Astrocyte (in vitro differentiated cells and primary cell): ENCODE results near the gene TEX51. TPM values are rescaled to one million over a fixed set of nuclear protein-coding genes. Genes with fewer than 3 reads are reported as not detected.

ENCODE experiments used
- DNase-seq: peaks from one replicate; pipeline ENCODE4 v3.0.0-alpha.2; 2010; ENCODE audit warnings: low read depth
- FAIRE-seq: peaks from 2 replicates; lab custom pipeline; 2011; peaks lifted over from hg19 to GRCh38; lab: Jason Lieb, UNC
- H2AFZ ChIP-seq: 2 replicates; pipeline ENCODE4 v1.6.0; 2012; ENCODE audit warnings: low read depth, low read length, inconsistent platforms
- H3K27ac ChIP-seq: 2 replicates; pipeline ENCODE4 v1.5.1; 2011; ENCODE audit warnings: low read depth, low read length, inconsistent platforms
- H3K27me3 ChIP-seq: 2 replicates; pipeline ENCODE4 v1.6.0; 2011; ENCODE audit warnings: low read length, inconsistent platforms; ENCODE audit not compliant: insufficient read depth
- H3K36me3 ChIP-seq: 2 replicates; pipeline ENCODE4 v1.5.1; 2011; ENCODE audit warnings: low read length, inconsistent platforms; ENCODE audit not compliant: insufficient read depth
- H3K4me1 ChIP-seq: 2 replicates; pipeline ENCODE4 v1.5.1; 2011; ENCODE audit warnings: low read length, inconsistent platforms; ENCODE audit not compliant: insufficient read depth
- H3K4me2 ChIP-seq: 2 replicates; pipeline ENCODE4 v1.6.0; 2012; ENCODE audit warnings: low read length, inconsistent platforms
- H3K4me3 ChIP-seq: 2 replicates; pipeline ENCODE4 v1.5.1; 2011; ENCODE audit warnings: low read depth, mild to moderate bottlenecking, low read length, inconsistent platforms; ENCODE audit not compliant: insufficient read depth
- H3K79me2 ChIP-seq: 2 replicates; pipeline ENCODE4 v1.6.0; 2012; ENCODE audit warnings: mild to moderate bottlenecking, low read length, inconsistent platforms; ENCODE audit not compliant: insufficient read depth
- H3K9ac ChIP-seq: 2 replicates; pipeline ENCODE4 v1.6.0; 2012; ENCODE audit warnings: mild to moderate bottlenecking, low read length, inconsistent platforms
- H3K9me3 ChIP-seq: 2 replicates; pipeline ENCODE4 v1.5.1; 2012; ENCODE audit warnings: low read depth, mild to moderate bottlenecking, low read length, inconsistent platforms; ENCODE audit not compliant: insufficient read depth
- H4K20me1 ChIP-seq: 2 replicates; pipeline ENCODE4 v1.6.0; 2012; ENCODE audit warnings: low read length, inconsistent platforms; ENCODE audit not compliant: insufficient read depth
- H3K27ac Mint-ChIP-seq: one replicate; pipeline ENCODE4 v1.8.0; 2021; ENCODE audit warnings: mild to moderate bottlenecking, mixed read lengths; ENCODE audit not compliant: unreplicated experiment
- H3K27me3 Mint-ChIP-seq: one replicate; pipeline ENCODE4 v1.8.0; 2021; ENCODE audit warnings: low read depth, mixed read lengths; ENCODE audit not compliant: unreplicated experiment
- H3K36me3 Mint-ChIP-seq: one replicate; pipeline ENCODE4 v1.8.0; 2021; ENCODE audit warnings: low read depth, mixed read lengths; ENCODE audit not compliant: unreplicated experiment
- H3K4me1 Mint-ChIP-seq: one replicate; pipeline ENCODE4 v1.8.0; 2021; ENCODE audit warnings: low read depth, mixed read lengths; ENCODE audit not compliant: unreplicated experiment
- H3K4me3 Mint-ChIP-seq: one replicate; pipeline ENCODE4 v1.8.0; 2021; ENCODE audit warnings: mild to moderate bottlenecking, moderate library complexity, mixed read lengths; ENCODE audit not compliant: unreplicated experiment
- H3K9me3 Mint-ChIP-seq: one replicate; pipeline ENCODE4 v1.8.0; 2021; ENCODE audit warnings: mild to moderate bottlenecking, mixed read lengths; ENCODE audit not compliant: unreplicated experiment
- CTCF ChIP-seq: IDR thresholded peaks from 2 replicates; pipeline ENCODE4 v1.5.1; 2011; ENCODE audit warnings: low read depth, mild to moderate bottlenecking, inconsistent platforms, low read length, moderate library complexity; ENCODE audit not compliant: insufficient read depth
- EZH2 ChIP-seq: IDR thresholded peaks from 2 replicates; pipeline ENCODE4 v1.6.1; 2012; ENCODE audit warnings: mild to moderate bottlenecking, low read length, inconsistent platforms; ENCODE audit not compliant: insufficient read depth
- total RNA-seq: library from RNA; stranded (reverse); gene quantifications from 2 replicates; pipeline ENCODE4 v1.2.1, GENCODE V29; 2021

The TEX51 gene
- total RNA-seq, 1 donor from 2014 or later, result not detected

- no peaks in the 10 kb centered on the region for H3K4me1 ChIP-seq
- no peak overlapping the region for H3K4me3 Mint-ChIP-seq
- no peaks in the 10 kb centered on the region for H3K4me1 Mint-ChIP-seq
- no peaks in the 10 kb centered on the region for H3K79me2 ChIP-seq
- no peak overlapping the region for H2AFZ ChIP-seq
- DNase-seq (no peak), FAIRE-seq (no peak)
- H3K27me3 ChIP-seq, result peaks cover 2% of the 10 kb centered on the region
- H3K27ac ChIP-seq, result no peak overlapping the region
- H3K4me3 ChIP-seq, result no peak overlapping the region
- no peak for TF ChIP-seq CTCF
- TF ChIP-seq EZH2, result no peak
- no peak overlapping the region for H3K27ac Mint-ChIP-seq
- H4K20me1 ChIP-seq, result no peaks in the 10 kb centered on the region
- no peaks in the 10 kb centered on the region for H3K36me3 ChIP-seq
- H3K27me3 Mint-ChIP-seq, result peaks cover 24% of the 10 kb centered on the region
- no peak overlapping the region for H3K9ac ChIP-seq
- no peak overlapping the region for H3K4me2 ChIP-seq
- H3K36me3 Mint-ChIP-seq, result no peaks in the 10 kb centered on the region
- no peaks in the 10 kb centered on the region for H3K9me3 ChIP-seq
- no peaks in the 10 kb centered on the region for H3K9me3 Mint-ChIP-seq
Observed at GRCh38 chr2:126891681-126892500, 6.8 kb upstream of the TEX51 start.

DNA sequence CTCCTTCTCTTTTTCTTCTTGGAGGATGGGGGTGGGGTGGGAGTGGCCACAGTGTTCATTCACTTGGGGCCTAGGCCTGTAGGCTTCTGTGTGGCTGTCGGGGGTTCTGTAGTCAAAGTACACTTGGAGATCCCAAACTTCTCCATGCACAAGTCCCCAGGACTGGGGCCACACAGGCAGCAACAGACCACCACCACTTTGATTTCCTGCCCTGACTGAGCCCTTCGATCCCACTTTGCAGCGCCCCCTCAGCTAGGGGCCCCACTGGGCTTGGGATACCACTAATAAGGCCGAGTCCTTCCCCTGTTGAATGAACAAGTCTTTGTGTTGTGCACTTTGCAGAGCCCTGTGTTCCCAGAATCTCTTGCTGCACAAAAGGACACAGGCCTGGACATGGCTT is 5.5 kb upstream of the TEX51 start:
- Histone ChIP-seq H3K9ac (no peak overlapping the region), H3K4me3 (no peak overlapping the region), H4K20me1 (no peaks in the 10 kb centered on the region), H3K27ac (no peak overlapping the region), H3K27me3 (peaks cover 2% of the 10 kb centered on the region), H3K36me3 (no peaks in the 10 kb centered on the region), H3K79me2 (no peaks in the 10 kb centered on the region), H2AFZ (no peak overlapping the region), H3K9me3 (no peaks in the 10 kb centered on the region), H3K4me2 (no peak overlapping the region), H3K4me1 (no peaks in the 10 kb centered on the region)
- FAIRE-seq (no peak), DNase-seq (no peak)
- H3K4me3 Mint-ChIP-seq, result no peak overlapping the region
- no peaks in the 10 kb centered on the region for H3K36me3 Mint-ChIP-seq
- peak overlapping the region; percentile 62 for H3K27ac Mint-ChIP-seq
- peaks cover 4% of the 10 kb centered on the region for H3K9me3 Mint-ChIP-seq
- no peak for TF ChIP-seq CTCF
- H3K4me1 Mint-ChIP-seq, result no peaks in the 10 kb centered on the region
- H3K27me3 Mint-ChIP-seq, result peaks cover 15% of the 10 kb centered on the region

DNA sequence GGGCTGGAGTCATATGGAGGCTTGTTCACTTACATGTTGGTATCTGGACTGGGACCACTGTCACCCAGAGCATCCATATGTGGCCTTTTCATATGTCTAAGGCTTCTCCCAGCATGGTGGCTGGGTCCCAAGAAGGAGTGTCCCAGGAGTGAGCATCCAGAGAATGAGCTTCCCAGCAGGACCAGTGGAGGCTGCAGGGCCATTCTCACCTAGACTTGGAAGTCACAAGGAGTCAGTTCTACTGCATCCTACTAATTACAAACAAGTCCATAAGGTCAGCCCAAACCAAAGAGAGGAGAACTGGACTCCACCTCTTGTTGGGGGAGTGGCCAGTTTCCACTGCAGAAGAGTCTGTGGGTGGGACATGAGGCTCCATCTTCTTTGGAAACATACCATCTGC is 5.1 kb upstream of the TEX51 start:
- Mint-ChIP-seq H3K27me3 (peaks cover 15% of the 10 kb centered on the region), H3K27ac (no peak overlapping the region), H3K36me3 (no peaks in the 10 kb centered on the region), H3K4me3 (no peak overlapping the region), H3K4me1 (no peaks in the 10 kb centered on the region), H3K9me3 (peaks cover 4% of the 10 kb centered on the region)
- no peaks in the 10 kb centered on the region for H3K9me3 ChIP-seq
- peaks cover under 1% of the 10 kb centered on the region for H3K27me3 ChIP-seq
- no peaks in the 10 kb centered on the region for H3K36me3 ChIP-seq
- H3K4me2 ChIP-seq, result no peak overlapping the region
- no peak overlapping the region for H3K9ac ChIP-seq
- no peak overlapping the region for H3K4me3 ChIP-seq
- no peak overlapping the region for H3K27ac ChIP-seq
- TF ChIP-seq EZH2 (no peak), CTCF (no peak)
- no peak overlapping the region for H2AFZ ChIP-seq
- no peaks in the 10 kb centered on the region for H4K20me1 ChIP-seq
- DNase-seq, result no peak
- no peaks in the 10 kb centered on the region for H3K4me1 ChIP-seq
- FAIRE-seq, result no peak
- H3K79me2 ChIP-seq, result no peaks in the 10 kb centered on the region
